Muscle of leg (tissue), 11 donors: ENCODE measurements around the gene CNNM3. TPM values are rescaled to one million over a fixed set of nuclear protein-coding genes. Genes with fewer than 3 reads are reported as not detected.
"Not testable (repeated sequence)": the region's sequence is repeated elsewhere in the genome, so short reads cannot be mapped to it uniquely, and the experiment has no call there.

ENCODE experiments used
- DNase-seq: peaks from one replicate; pipeline ENCODE4 v3.0.0; 2013
- H3K27ac ChIP-seq: one replicate; pipeline ENCODE4 v1.5.1; 2013; ENCODE audit warnings: mild to moderate bottlenecking, low read length, control low read depth
- H3K27me3 ChIP-seq: one replicate; pipeline ENCODE4 v1.6.1; 2013; ENCODE audit warnings: low read length; ENCODE audit not compliant: control insufficient read depth, insufficient read depth
- H3K36me3 ChIP-seq: one replicate; pipeline ENCODE4 v1.6.1; 2013; ENCODE audit warnings: low read length; ENCODE audit not compliant: control insufficient read depth, insufficient read depth
- H3K4me1 ChIP-seq: one replicate; pipeline ENCODE4 v1.6.1; 2013; ENCODE audit warnings: low read length; ENCODE audit not compliant: control insufficient read depth, insufficient read depth
- H3K4me3 ChIP-seq: one replicate; pipeline ENCODE4 v1.5.1; 2013; ENCODE audit warnings: low read length, control low read depth
- H3K9me3 ChIP-seq: replicated peaks from 2 replicates; pipeline ENCODE4 v1.6.1; 2013; ENCODE audit warnings: low read depth, low read length; ENCODE audit not compliant: control insufficient read depth
- WGBS: methylation state at CpG from one replicate; pipeline ENCODE4 v1.1.5; 2013; ENCODE audit warnings: missing lambda C conversion rate; ENCODE audit not compliant: insufficient coverage; 5-methylcytosine and 5-hydroxymethylcytosine counted together
- polyA plus RNA-seq, 8 donors: library from polyadenylated mRNA; unstranded; fragments of 120-200 nt; gene quantifications; one replicate each; pipeline versions ENCODE4 v1.2.1 to v1.2.3, GENCODE V29; 2013; ENCODE audit warnings: inconsistent platforms in 1 of 8, low replicate concordance in 1 of 8; ENCODE audit not compliant: insufficient read length in 8 of 8, insufficient read depth in 1 of 8
- total RNA-seq: library from RNA; stranded (reverse); fragments of 120-200 nt; gene quantifications from one replicate; pipeline ENCODE4 v1.2.4, GENCODE V29; 2013

Gene CNNM3
- total and polyA plus RNA-seq, 9 donors, result 4.9 to 22.2 (median 16.6) TPM

- Histone ChIP-seq H3K27ac (no peak overlapping the region), H3K9me3 (no peaks in the 10 kb centered on the region), H3K4me3 (no peak overlapping the region), H3K27me3 (no peaks in the 10 kb centered on the region), H3K36me3 (peaks cover 50% of the 10 kb centered on the region), H3K4me1 (peaks cover 8% of the 10 kb centered on the region)
- DNase-seq, result no peak
- WGBS, result 89% methylated on average over 15 of the region's 23 CpGs
Observed at GRCh38 chr2:96798733-96799622, 17.1 kb upstream of the CNNM3 start.

GRCh38 chr2:96799623-96799935, 16.5 kb upstream of the CNNM3 start:
- H3K27ac ChIP-seq, result no peak overlapping the region
- WGBS, result 83% methylated on average over 8 of the region's 8 CpGs
- H3K9me3 ChIP-seq, result no peaks in the 10 kb centered on the region
- no peak overlapping the region for H3K4me3 ChIP-seq
- peaks cover 8% of the 10 kb centered on the region for H3K4me1 ChIP-seq
- no peak for DNase-seq
- no peaks in the 10 kb centered on the region for H3K27me3 ChIP-seq
- H3K36me3 ChIP-seq, result peaks cover 50% of the 10 kb centered on the region

GRCh38 chr2:96800061-96801004, 15.7 kb upstream of the CNNM3 start:
- no peak for DNase-seq
- H3K9me3 ChIP-seq, result no peaks in the 10 kb centered on the region
- no peaks in the 10 kb centered on the region for H3K27me3 ChIP-seq
- 86% methylated on average over 24 of the region's 27 CpGs for WGBS
- H3K27ac ChIP-seq, result no peak overlapping the region
- H3K4me3 ChIP-seq, result no peak overlapping the region
- peaks cover 8% of the 10 kb centered on the region for H3K4me1 ChIP-seq
- H3K36me3 ChIP-seq, result peaks cover 50% of the 10 kb centered on the region

- 46% methylated on average over 14 of the region's 15 CpGs for WGBS
- H3K27me3 ChIP-seq, result no peaks in the 10 kb centered on the region
- peak; percentile 70 for DNase-seq
- no peak overlapping the region for H3K4me3 ChIP-seq
- peaks cover 50% of the 10 kb centered on the region for H3K36me3 ChIP-seq
- peaks cover 8% of the 10 kb centered on the region for H3K4me1 ChIP-seq
- no peaks in the 10 kb centered on the region for H3K9me3 ChIP-seq
- no peak overlapping the region for H3K27ac ChIP-seq
Observed at GRCh38 chr2:96801005-96801785, 14.9 kb upstream of the CNNM3 start.

GRCh38 chr2:96801786-96802595, 14.1 kb upstream of the CNNM3 start:
- no peak for DNase-seq

GRCh38 chr2:96802721-96803120, 13.3 kb upstream of the CNNM3 start:
- Histone ChIP-seq H3K9me3 (no peaks in the 10 kb centered on the region), H3K4me3 (no peak overlapping the region)

More at GRCh38 chr2:96801786-96802595, 14.1 kb upstream of the CNNM3 start:
- no peaks in the 10 kb centered on the region for H3K27me3 ChIP-seq
- H3K9me3 ChIP-seq, result no peaks in the 10 kb centered on the region
- peaks cover 8% of the 10 kb centered on the region for H3K4me1 ChIP-seq
- H3K27ac ChIP-seq, result no peak overlapping the region
- peaks cover 48% of the 10 kb centered on the region for H3K36me3 ChIP-seq
- H3K4me3 ChIP-seq, result no peak overlapping the region
- 85% methylated on average over 10 of the region's 10 CpGs for WGBS

GRCh38 chr2:96804986-96805385, 11.1 kb upstream of the CNNM3 start:
- no peak overlapping the region for H3K27ac ChIP-seq
- no peaks in the 10 kb centered on the region for H3K9me3 ChIP-seq
- peaks cover 28% of the 10 kb centered on the region for H3K36me3 ChIP-seq
- H3K4me1 ChIP-seq, result peaks cover 8% of the 10 kb centered on the region
- no peak overlapping the region for H3K4me3 ChIP-seq
- no peak for DNase-seq
- no peaks in the 10 kb centered on the region for H3K27me3 ChIP-seq

More at GRCh38 chr2:96802721-96803120, 13.3 kb upstream of the CNNM3 start:
- peaks cover 8% of the 10 kb centered on the region for H3K4me1 ChIP-seq
- WGBS, result 87% methylated on average over 5 of the region's 7 CpGs
- no peak overlapping the region for H3K27ac ChIP-seq
- no peak for DNase-seq
- H3K36me3 ChIP-seq, result peaks cover 40% of the 10 kb centered on the region
- no peaks in the 10 kb centered on the region for H3K27me3 ChIP-seq

GRCh38 chr2:96805946-96806345, 10.1 kb upstream of the CNNM3 start:
- not testable (repeated sequence) for H3K4me3 ChIP-seq, H3K9me3 ChIP-seq, DNase-seq, H3K27ac ChIP-seq, H3K27me3 ChIP-seq, H3K4me1 ChIP-seq
- WGBS, result no CpG with 5 or more reads among the region's 20 CpGs
- peaks cover 22% of the 10 kb centered on the region for H3K36me3 ChIP-seq

GRCh38 chr2:96806468-96807126, 9.5 kb upstream of the CNNM3 start:
- H3K27me3 ChIP-seq, result no peaks in the 10 kb centered on the region
- DNase-seq, result no peak
- no peaks in the 10 kb centered on the region for H3K9me3 ChIP-seq
- 60% methylated on average over 1 of the region's 23 CpGs for WGBS
- H3K36me3 ChIP-seq, result peaks cover 19% of the 10 kb centered on the region
- peaks cover 5% of the 10 kb centered on the region for H3K4me1 ChIP-seq
- no peak overlapping the region for H3K4me3 ChIP-seq
- H3K27ac ChIP-seq, result no peak overlapping the region
